ENCODE data around the gene BBOF1.

- no peak for TF ChIP-seq EP300 (IDR thresholded peaks at IDR 0.05)
- no peak for TF ChIP-seq CTCF (IDR thresholded peaks at IDR 0.05)
- TF ChIP-seq POLR2A (IDR thresholded peaks at IDR 0.05; ENCODE audit: low read depth) = no peak
Observed at GRCh38 chr14:74081491-74081890, 62.3 kb downstream of the BBOF1 start.
